Mucosa of descending colon (tissue), 3 donors: ENCODE data around the gene GSDME. TPM values are rescaled to one million over a fixed set of nuclear protein-coding genes. Genes with fewer than 3 reads are reported as not detected.

Experiments used
- ATAC-seq: fragments of 200-7000 bp; cut with Tn5 transposase; one replicate; pipeline ENCODE4 v1.9.1; 2020; ENCODE audit warnings: mild to moderate bottlenecking, moderate library complexity
- DNase-seq, 3 donors: peaks; one replicate each; pipeline ENCODE4 v3.0.0-alpha.2; 2020
- H3K36me3 ChIP-seq: fragments of 200-600 bp; one replicate; pipeline ENCODE4 v1.8.0; 2021; ENCODE audit warnings: low read depth, mild to moderate bottlenecking
- H3K4me1 ChIP-seq: fragments of 200-600 bp; one replicate; pipeline ENCODE4 v1.8.0; 2021; ENCODE audit warnings: low read depth, mild to moderate bottlenecking
- H3K4me3 ChIP-seq: fragments of 200-600 bp; one replicate; pipeline ENCODE4 v1.8.0; 2021; ENCODE audit warnings: mild to moderate bottlenecking
- H3K9me3 ChIP-seq: fragments of 200-600 bp; one replicate; pipeline ENCODE4 v1.8.0; 2021; ENCODE audit warnings: mild to moderate bottlenecking
- intact Hi-C, 2 donors: fragments of 100-400 bp; cut with DNase I in 1 of 2; cut with micrococcal nuclease in 1 of 2; formaldehyde crosslinking; loops; one replicate each; pipeline versions ENCODE4 v1.11.0 to v1.11.1; 2022; cut with DNase I, micrococcal nuclease
- total RNA-seq, 3 donors: library from RNA; stranded (reverse); fragmentation: NEBNext Ultra II Directional in 2 of 3; extraction: Animal tissue kit (Norgen Biotek cat#: 25700) in 2 of 3; gene quantifications; one replicate each; pipeline versions ENCODE4 v1.2.1 to v1.2.4, GENCODE V29; 2021 to 2023
- TF ChIP-seq, protein P1 (sequence below): fragments of 200-600 bp; IDR thresholded peaks from one replicate; pipeline ENCODE4 v1.8.0; 2022; ENCODE audit warnings: antibody characterized with exemption, mild to moderate bottlenecking
- donor health status: DM: no; HTN: no; CAD: no; lungs with moderate emphysema.
- donor health status: DM: no; HTN: no; CAD: no.
- donor health status: DM: no; HTN: yes; CAD: no.

Gene GSDME
- total RNA-seq, 3 donors from 2014 or later, result 0.96 to 6.3 (median 2.3) TPM

DNA sequence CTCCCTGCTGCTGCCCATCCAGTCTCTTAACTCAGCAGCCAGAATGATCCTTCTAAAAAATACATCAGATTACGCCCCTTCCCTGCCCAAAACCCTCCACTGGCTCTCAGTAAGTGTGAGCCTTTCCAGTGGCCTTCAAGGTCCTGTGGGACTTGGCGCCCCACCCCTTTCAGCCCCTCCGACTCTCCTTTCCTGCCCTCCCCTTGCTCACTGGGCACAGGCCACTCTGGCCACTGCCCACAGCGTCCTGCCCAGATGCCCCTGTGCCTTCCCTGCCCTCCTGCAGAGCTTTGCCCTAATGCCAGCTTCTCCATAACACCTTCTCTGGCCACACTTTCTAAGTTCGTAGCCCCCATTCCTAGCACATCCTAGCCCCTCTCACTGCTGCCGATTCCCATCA lies 13.8 kb downstream of the GSDME start:
- intact Hi-C loops, result no loop called here
- no peaks in the 10 kb centered on the region for H3K36me3 ChIP-seq
- peaks cover 4% of the 10 kb centered on the region for H3K9me3 ChIP-seq
- TF ChIP-seq, protein P1, sequence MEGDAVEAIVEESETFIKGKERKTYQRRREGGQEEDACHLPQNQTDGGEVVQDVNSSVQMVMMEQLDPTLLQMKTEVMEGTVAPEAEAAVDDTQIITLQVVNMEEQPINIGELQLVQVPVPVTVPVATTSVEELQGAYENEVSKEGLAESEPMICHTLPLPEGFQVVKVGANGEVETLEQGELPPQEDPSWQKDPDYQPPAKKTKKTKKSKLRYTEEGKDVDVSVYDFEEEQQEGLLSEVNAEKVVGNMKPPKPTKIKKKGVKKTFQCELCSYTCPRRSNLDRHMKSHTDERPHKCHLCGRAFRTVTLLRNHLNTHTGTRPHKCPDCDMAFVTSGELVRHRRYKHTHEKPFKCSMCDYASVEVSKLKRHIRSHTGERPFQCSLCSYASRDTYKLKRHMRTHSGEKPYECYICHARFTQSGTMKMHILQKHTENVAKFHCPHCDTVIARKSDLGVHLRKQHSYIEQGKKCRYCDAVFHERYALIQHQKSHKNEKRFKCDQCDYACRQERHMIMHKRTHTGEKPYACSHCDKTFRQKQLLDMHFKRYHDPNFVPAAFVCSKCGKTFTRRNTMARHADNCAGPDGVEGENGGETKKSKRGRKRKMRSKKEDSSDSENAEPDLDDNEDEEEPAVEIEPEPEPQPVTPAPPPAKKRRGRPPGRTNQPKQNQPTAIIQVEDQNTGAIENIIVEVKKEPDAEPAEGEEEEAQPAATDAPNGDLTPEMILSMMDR, result no peak
- no peaks in the 10 kb centered on the region for H3K4me1 ChIP-seq
- no peak overlapping the region for H3K4me3 ChIP-seq
- DNase-seq (no peak), ATAC-seq (no peak)

DNA sequence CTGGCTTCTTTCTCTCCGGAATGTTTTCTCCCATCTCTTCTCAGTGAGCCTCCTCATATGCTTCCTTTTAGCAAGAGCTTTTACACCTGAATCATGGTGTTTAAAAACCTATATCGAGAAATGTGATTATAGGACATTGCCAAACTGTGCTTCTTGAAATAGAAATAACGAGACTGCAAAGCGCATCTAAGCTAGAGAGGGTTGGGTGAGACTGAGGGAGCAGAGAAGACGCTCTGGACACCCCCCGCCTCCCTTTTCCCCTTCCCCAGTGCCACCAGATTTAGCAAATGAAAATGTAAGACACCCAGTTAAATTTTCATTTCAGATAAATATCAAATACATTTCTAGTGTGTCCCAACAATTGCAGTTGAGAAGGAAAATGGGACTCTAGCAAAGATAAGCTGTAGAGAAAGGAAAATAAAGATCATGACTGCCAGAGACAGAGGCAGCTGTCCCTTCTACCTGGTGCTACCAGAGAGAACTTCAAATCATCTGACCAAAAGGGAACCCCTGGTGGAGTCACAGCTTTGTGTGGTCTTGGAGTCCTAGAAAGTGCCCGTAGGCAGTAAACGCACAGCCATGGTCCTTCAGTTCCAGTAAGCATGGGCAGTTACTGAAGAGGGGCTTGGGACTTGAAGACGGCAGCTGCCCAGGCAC lies 14.6 kb downstream of the GSDME start:
- ATAC-seq (no peak), DNase-seq (no peak)
- Histone ChIP-seq H3K36me3 (no peaks in the 10 kb centered on the region), H3K4me1 (no peaks in the 10 kb centered on the region), H3K4me3 (no peak overlapping the region), H3K9me3 (peaks cover 5% of the 10 kb centered on the region)
- TF ChIP-seq, protein P1, result no peak
- intact Hi-C loops, result no loop called here

DNA sequence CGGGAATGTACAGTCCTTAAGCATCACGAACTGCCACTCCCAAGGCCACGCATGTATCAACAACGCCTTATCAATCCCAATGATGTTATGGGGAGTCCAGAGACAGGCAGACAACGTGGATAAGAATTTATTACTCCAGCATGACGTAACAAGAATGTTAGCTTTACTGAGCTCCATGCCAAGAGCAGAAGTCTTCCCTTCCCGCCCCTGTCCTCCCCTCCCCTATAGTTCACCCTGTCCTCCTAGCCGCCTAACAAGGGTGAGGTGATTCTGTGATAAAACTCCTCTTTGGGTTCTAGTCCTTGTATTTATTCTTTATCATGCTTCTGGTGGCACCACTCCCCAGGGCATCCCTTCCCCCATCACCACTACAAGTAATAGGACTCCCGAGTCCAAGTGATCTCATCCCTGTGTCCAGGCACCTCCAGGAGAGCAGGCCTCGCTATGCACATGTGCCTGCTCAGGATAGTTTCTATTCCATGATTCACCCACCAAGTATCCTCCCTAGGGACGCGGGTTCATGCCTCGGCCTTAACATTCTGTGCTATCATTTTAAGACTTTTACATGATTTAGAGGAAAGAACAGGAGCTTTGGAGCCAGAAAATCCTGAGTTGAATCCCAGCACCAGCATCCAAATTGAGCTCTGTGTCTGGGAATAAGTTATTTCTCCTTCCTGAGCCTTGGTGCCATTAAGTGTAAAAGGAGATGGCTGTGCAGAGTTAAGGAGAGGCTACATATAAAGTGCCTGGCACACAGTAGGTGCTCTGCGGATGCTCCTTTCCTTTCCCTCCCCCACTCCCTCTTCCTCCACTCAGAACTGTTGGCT lies 15.4 kb downstream of the GSDME start:
- TF ChIP-seq, protein P1, result no peak

DNA sequence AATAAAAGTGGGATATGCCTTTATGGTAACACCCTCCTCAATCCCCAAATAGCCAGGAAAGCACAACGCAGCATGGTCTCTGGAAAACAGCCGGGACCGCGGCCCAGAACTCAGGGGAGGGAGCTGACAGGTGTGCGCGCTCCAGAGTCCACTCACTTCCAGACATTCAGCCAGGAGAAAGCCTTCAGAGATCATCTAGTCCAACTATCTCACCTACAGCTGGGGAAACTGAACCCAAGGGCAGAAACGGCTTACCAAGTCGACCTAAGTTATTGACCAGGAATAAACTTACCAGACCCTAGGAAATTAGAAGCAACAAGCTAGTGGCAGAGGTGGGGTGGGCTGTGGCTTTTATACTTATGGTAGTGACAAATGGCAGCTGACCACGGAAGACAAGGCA lies 16.4 kb downstream of the GSDME start:
- TF ChIP-seq, protein P1, result no peak
- ATAC-seq (no peak), DNase-seq (no peak)
- H3K36me3 ChIP-seq, result no peaks in the 10 kb centered on the region
- intact Hi-C loops, result no loop called here
- no peak overlapping the region for H3K4me3 ChIP-seq
- H3K4me1 ChIP-seq, result no peaks in the 10 kb centered on the region
- peaks cover 5% of the 10 kb centered on the region for H3K9me3 ChIP-seq

More for the DNA sequence above, 15.4 kb downstream of the GSDME start:
- ATAC-seq, result peak; percentile 26
- H3K36me3 ChIP-seq, result no peaks in the 10 kb centered on the region
- peaks cover 5% of the 10 kb centered on the region for H3K9me3 ChIP-seq
- no peak for DNase-seq
- no peak overlapping the region for H3K4me3 ChIP-seq
- intact Hi-C loops, result no loop called here
- H3K4me1 ChIP-seq, result no peaks in the 10 kb centered on the region

DNA sequence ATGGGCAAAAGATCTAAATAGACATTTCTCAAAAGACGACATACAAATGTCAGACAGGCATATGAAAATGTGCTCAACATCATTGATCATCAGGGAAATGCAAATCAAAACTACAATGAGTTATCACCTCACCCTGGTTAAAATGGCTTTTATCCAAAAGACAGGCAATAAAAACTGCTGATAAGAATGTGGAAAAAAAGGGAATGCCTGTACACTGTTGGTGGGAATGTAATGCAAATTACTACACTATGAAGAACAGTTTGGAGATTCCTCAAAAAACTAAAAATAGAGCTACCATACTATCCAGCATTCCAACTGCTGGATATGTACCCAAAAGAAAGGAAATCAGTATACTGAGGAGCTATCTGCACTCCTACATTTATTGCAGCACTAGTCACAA lies 18.0 kb downstream of the GSDME start:
- TF ChIP-seq, protein P1, result no peak
- intact Hi-C loops, result no loop called here
- no peak overlapping the region for H3K4me3 ChIP-seq
- peaks cover 5% of the 10 kb centered on the region for H3K9me3 ChIP-seq
- ATAC-seq, result no peak
- H3K4me1 ChIP-seq, result no peaks in the 10 kb centered on the region
- H3K36me3 ChIP-seq, result no peaks in the 10 kb centered on the region
- no peak for DNase-seq
